Gastroesophageal sphincter (tissue), 4 donors: Measurements from ENCODE around the gene SH3PXD2A. TPM values are rescaled to one million over a fixed set of nuclear protein-coding genes. Genes with fewer than 3 reads are reported as not detected.
A peak's percentile ranks its signal among the peaks of the same experiment; 100 is the strongest.

Experiments
- ATAC-seq: fragments of 150-250 bp; one replicate; pipeline ENCODE4 v1.9.1; 2016; ENCODE audit warnings: mild to moderate bottlenecking, moderate library complexity
- H3K27ac ChIP-seq, 4 donors: fragments of 200-600 bp; sonication (generic) in 3 of 4; 1 replicate in 3 of 4; 2 replicates in 1 of 4; pipeline ENCODE4 v1.5.1; 2016 to 2019
- H3K27me3 ChIP-seq: fragments of 200-600 bp; sonication (generic); one replicate; pipeline ENCODE4 v1.5.1; 2019
- H3K36me3 ChIP-seq, 2 donors: fragments of 200-600 bp; sonication (generic); one replicate each; pipeline ENCODE4 v1.5.1; 2019; ENCODE audit warnings: control low read depth in 1 of 2
- H3K4me1 ChIP-seq, 3 donors: fragments of 200-600 bp; sonication (generic); 1 replicate in 2 of 3; 2 replicates in 1 of 3; pipeline ENCODE4 v1.5.1; 2016 to 2019; ENCODE audit warnings: control low read depth in 2 of 3
- H3K4me3 ChIP-seq, 2 donors: fragments of 200-600 bp; sonication (generic); one replicate each; pipeline ENCODE4 v1.5.1; 2019; ENCODE audit warnings: mild to moderate bottlenecking in 1 of 2, moderate library complexity in 1 of 2
- H3K9me3 ChIP-seq, 3 donors: fragments of 200-600 bp; sonication (generic); one replicate each; pipeline ENCODE4 v1.5.1; 2017 to 2019; ENCODE audit warnings: control low read depth in 2 of 3
- EP300 ChIP-seq: sonication (generic); formaldehyde crosslinking; IDR thresholded peaks from one replicate; pipeline ENCODE4 v1.6.1; 2017; ENCODE audit warnings: antibody characterized with exemption, mild to moderate bottlenecking
- POLR2A ChIP-seq, 2 donors: fragments of 450-650 bp; IDR thresholded peaks; one replicate each; pipeline ENCODE4 v1.6.1; 2017; ENCODE audit warnings: antibody characterized with exemption in 2 of 2, mild to moderate bottlenecking in 2 of 2, moderate library complexity in 1 of 2
- POLR2AphosphoS5 ChIP-seq: sonication (generic); formaldehyde crosslinking; IDR thresholded peaks from one replicate; pipeline ENCODE4 v1.6.1; 2017; ENCODE audit warnings: antibody characterized with exemption
- WGBS, 2 donors: methylation state at CpG; one replicate each; pipeline ENCODE4 v1.1.5; 2018; ENCODE audit warnings: low coverage in 1 of 2; 5-methylcytosine and 5-hydroxymethylcytosine counted together
- total RNA-seq, 4 donors: library from RNA; depleted of rRNA; stranded (reverse); fragments of >200 nt; gene quantifications; one replicate each; pipeline ENCODE4 v1.1.0, GENCODE V29; 2016
- TF ChIP-seq, protein P1 (sequence below), 4 experiments: fragments of 200-600 bp in 2 of 4; fragments of 450-650 bp in 2 of 4; sonication (generic) in 1 of 4; IDR thresholded peaks; one replicate each; pipeline ENCODE4 v1.5.1; 2017 to 2019; ENCODE audit warnings: antibody characterized with exemption in 4 of 4, mild to moderate bottlenecking in 2 of 4, moderate library complexity in 2 of 4

The SH3PXD2A gene
- total RNA-seq, 4 donors from 2014 or later = 31.2 to 65.2 (median 39.5) TPM

GRCh38 chr10:103614306-103615158 is 240.8 kb downstream of the SH3PXD2A start:
- peak overlapping the region in 3 of 4 donors; percentile 0 to 59 (median 43) for H3K27ac ChIP-seq
- peaks cover 0 to 93% of the 10 kb centered on the region in 2 donors for H3K36me3 ChIP-seq
- peaks cover 0 to 78% (median 34%) of the 10 kb centered on the region in 3 donors for H3K4me1 ChIP-seq
- no peak for TF ChIP-seq POLR2AphosphoS5
- TF ChIP-seq, protein P1, sequence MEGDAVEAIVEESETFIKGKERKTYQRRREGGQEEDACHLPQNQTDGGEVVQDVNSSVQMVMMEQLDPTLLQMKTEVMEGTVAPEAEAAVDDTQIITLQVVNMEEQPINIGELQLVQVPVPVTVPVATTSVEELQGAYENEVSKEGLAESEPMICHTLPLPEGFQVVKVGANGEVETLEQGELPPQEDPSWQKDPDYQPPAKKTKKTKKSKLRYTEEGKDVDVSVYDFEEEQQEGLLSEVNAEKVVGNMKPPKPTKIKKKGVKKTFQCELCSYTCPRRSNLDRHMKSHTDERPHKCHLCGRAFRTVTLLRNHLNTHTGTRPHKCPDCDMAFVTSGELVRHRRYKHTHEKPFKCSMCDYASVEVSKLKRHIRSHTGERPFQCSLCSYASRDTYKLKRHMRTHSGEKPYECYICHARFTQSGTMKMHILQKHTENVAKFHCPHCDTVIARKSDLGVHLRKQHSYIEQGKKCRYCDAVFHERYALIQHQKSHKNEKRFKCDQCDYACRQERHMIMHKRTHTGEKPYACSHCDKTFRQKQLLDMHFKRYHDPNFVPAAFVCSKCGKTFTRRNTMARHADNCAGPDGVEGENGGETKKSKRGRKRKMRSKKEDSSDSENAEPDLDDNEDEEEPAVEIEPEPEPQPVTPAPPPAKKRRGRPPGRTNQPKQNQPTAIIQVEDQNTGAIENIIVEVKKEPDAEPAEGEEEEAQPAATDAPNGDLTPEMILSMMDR (IDR thresholded peaks at IDR 0.05) = no peak
- TF ChIP-seq POLR2A (IDR thresholded peaks at IDR 0.05) = no peak
- TF ChIP-seq EP300 = no peak
- no peak for ATAC-seq
- H3K27me3 ChIP-seq = no peaks in the 10 kb centered on the region
- H3K4me3 ChIP-seq = no peak overlapping the region
- no peaks in the 10 kb centered on the region for H3K9me3 ChIP-seq
- WGBS, 2 donors = 45 to 66% methylated on average over 9 to 11 of the region's 14 CpGs

GRCh38 chr10:103613616-103614015 is 241.8 kb downstream of the SH3PXD2A start:
- H3K36me3 ChIP-seq = peaks cover 0 to 96% of the 10 kb centered on the region in 2 donors
- no peaks in the 10 kb centered on the region for H3K27me3 ChIP-seq
- H3K9me3 ChIP-seq = no peaks in the 10 kb centered on the region
- H3K4me1 ChIP-seq = peaks cover 0 to 69% (median 27%) of the 10 kb centered on the region in 3 donors
- 100% methylated on average over 1 to 2 of the region's 2 CpGs for WGBS, 2 donors
- H3K4me3 ChIP-seq = no peak overlapping the region
- ATAC-seq = no peak
- TF ChIP-seq EP300 = no peak
- H3K27ac ChIP-seq = no peak overlapping the region

DNA sequence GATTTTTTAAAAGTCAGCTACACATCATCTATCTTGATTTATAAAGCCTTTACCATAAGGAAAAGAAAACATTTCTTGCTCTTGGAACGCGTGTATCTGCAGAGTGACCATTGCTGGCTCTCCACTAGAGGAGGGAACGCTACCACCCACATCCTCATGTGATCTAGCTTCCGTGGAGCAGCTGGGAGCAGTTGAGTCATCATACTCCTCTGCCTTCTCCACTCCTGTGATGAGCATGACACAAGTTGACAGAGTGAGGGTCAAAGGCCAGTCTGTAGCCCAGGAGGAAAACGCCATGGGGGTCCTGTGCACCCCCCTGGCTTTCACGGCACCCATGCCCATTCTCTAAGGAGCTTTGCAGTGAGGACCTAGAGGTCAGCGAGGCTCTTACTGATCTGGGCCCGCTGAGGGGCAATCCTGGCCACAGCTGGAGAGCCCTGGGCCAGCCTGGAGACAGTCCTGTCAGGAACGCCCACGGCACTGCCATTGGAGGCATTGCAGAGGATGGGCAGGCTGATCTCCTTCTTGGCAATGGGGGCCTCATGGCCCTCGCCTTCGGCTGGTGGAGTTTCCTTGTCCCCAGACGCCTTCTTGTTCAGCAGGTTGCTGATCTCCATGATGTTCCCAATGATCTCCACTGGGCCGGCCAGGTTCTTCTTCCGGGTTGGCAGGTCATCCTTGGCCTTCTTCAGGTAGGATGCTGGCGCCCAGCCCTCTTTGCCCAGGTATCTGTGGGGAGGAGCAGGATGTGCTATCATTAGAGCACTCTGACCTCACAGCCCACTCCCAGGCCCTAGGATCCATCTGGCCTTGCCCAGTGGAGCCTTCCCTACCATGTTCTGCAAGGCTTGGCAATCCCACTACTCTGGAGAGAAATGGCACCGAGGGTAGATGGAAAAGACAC is 242.7 kb downstream of the SH3PXD2A start:
- ATAC-seq = peak; percentile 32
- Histone ChIP-seq H3K36me3 (peaks cover 0 to 91% of the 10 kb centered on the region in 2 donors), H3K27ac (no peak overlapping the region), H3K27me3 (no peaks in the 10 kb centered on the region), H3K4me1 (peaks cover 0 to 60% (median 21%) of the 10 kb centered on the region in 3 donors), H3K4me3 (no peak overlapping the region), H3K9me3 (no peaks in the 10 kb centered on the region)
- WGBS, 2 donors = 43 to 46% methylated on average over 1 to 5 of the region's 17 CpGs
- TF ChIP-seq, protein P1 (IDR thresholded peaks at IDR 0.05) = peak in 1 of 4 experiments; percentile 8
- TF ChIP-seq POLR2AphosphoS5 = no peak

GRCh38 chr10:103610921-103611511 is 244.4 kb downstream of the SH3PXD2A start:
- H3K36me3 ChIP-seq = peaks cover 0 to 79% of the 10 kb centered on the region in 2 donors
- no peaks in the 10 kb centered on the region for H3K27me3 ChIP-seq
- peaks cover 0 to 43% (median 7%) of the 10 kb centered on the region in 3 donors for H3K4me1 ChIP-seq
- no peaks in the 10 kb centered on the region for H3K9me3 ChIP-seq
- H3K4me3 ChIP-seq = no peak overlapping the region
- no peak for ATAC-seq
- H3K27ac ChIP-seq = peak overlapping the region in 1 of 4 donors; percentile 3
- TF ChIP-seq EP300 (no peak), POLR2AphosphoS5 (no peak), POLR2A (IDR thresholded peaks at IDR 0.05) (no peak)
- TF ChIP-seq, protein P1 (IDR thresholded peaks at IDR 0.05) = no peak
- 79% methylated on average over 6 of the region's 9 CpGs; no CpG with 5 or more reads in 1 of the 2 donors for WGBS, 2 donors

- H3K27me3 ChIP-seq = no peaks in the 10 kb centered on the region
- no peak overlapping the region for H3K4me3 ChIP-seq
- H3K4me1 ChIP-seq = peaks cover 0 to 42% (median 7%) of the 10 kb centered on the region in 3 donors
- 60 to 83% methylated on average over 1 of the region's 2 CpGs for WGBS, 2 donors
- H3K9me3 ChIP-seq = no peaks in the 10 kb centered on the region
- no peak for ATAC-seq
- TF ChIP-seq EP300 (no peak), POLR2AphosphoS5 (no peak), POLR2A (IDR thresholded peaks at IDR 0.05) (no peak)
- TF ChIP-seq, protein P1 (IDR thresholded peaks at IDR 0.05) = no peak
- H3K27ac ChIP-seq = no peak overlapping the region
- H3K36me3 ChIP-seq = peaks cover 0 to 71% of the 10 kb centered on the region in 2 donors
Measured at GRCh38 chr10:103610083-103610472, 245.3 kb downstream of the SH3PXD2A start.
